HG02981 (cell line): ENCODE measurements around the gene CES1.
"Not testable (repeated sequence)": the region's sequence is repeated elsewhere in the genome, so short reads cannot be mapped to it uniquely, and the experiment has no call there.

Experiments
- ATAC-seq: cut with Tn5 transposase; IDR thresholded peaks from one replicate; pipeline ENCODE4 v1.9.1; 2021; ENCODE audit warnings: mild to moderate bottlenecking, moderate library complexity; ENCODE audit not compliant: unreplicated experiment

CES1 gene

DNA sequence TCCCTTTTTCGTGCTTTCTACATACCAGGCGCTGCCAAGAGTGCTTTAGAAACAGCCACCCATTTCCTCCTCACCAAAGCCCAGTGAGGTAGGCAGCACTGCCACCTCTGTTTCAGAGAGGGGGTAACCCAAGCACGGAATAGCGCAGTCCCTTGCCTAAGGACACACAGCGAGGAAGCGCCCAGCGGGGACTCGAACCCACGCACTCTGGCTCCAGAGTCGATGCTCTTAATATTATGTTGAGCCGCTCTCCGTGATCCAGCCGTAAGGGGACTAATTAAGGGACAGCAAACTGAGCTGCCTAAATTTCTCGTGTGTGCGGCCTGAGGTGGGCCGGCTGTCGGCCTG is 497 bp downstream of the CES1 start:
- no peak for ATAC-seq

DNA sequence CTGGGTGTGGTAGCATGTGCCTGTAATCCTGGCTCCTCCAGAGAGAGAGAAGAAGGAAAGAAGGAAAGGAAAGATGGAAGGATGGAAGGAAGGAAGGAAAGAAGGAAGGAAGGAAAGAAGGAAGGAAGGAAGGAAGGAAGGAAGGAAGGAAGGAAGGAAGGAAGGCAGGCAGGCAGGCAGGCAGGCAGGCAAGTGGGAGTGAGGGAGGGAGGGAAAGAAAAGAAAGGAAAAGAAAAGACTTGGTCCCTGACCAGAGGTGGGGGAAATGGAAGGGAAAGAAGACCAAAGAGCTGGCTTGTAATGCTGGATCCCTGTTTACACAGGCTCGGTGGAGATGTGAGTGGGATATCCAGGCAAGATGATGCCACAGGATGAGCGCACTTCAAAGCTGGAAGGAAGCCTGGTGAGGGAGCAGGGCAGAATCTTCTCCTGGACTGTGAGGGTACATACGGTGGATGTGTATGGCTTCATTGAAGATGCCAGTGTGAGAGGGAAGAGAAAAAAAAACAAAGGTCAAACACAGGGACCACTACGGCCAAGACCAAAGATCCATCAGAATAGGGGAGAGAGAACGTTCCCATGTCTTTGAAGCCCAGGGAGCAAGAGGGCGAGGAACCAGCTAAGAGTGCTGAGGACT is 2.1 kb downstream of the CES1 start:
- ATAC-seq: no peak

DNA sequence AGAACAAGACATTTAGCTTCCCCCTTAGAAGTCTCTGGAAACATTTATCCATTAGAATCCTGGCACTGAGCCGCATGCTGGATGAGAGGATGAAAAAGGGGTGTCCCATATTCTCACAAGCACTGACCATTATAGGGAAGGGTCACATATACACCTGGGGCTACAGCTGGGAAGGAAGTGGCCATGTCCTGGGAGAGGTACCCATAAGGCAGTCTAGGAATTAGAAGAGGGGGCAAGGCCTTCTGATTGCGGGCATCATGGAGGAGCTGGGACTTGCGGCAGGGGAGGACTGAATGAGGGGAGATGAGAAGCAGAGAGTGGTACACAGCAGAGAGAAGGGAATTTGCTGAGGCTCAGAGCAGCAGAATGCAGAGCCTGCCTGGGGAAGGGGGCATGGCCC is 3.7 kb downstream of the CES1 start:
- not testable (repeated sequence) for ATAC-seq

DNA sequence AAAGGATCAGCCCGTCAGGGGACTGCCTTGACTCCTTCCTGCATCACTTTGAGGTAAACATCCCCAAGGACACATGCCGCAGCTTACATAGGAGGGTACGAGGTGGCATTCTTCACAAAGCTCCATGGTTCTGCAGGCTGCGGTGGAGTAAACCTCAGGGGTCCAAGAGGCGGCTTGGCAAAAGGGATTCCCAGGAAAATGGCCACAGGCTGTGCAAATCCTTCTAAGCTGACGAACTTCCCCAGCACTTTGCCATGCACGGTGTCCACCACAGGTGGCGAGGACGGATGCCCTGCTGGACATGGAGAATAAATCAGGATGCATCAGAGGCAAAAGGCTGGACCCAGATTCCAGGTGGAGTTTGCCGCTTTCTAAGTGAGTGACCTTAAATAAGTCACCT is 4.2 kb downstream of the CES1 start:
- no peak for ATAC-seq

DNA sequence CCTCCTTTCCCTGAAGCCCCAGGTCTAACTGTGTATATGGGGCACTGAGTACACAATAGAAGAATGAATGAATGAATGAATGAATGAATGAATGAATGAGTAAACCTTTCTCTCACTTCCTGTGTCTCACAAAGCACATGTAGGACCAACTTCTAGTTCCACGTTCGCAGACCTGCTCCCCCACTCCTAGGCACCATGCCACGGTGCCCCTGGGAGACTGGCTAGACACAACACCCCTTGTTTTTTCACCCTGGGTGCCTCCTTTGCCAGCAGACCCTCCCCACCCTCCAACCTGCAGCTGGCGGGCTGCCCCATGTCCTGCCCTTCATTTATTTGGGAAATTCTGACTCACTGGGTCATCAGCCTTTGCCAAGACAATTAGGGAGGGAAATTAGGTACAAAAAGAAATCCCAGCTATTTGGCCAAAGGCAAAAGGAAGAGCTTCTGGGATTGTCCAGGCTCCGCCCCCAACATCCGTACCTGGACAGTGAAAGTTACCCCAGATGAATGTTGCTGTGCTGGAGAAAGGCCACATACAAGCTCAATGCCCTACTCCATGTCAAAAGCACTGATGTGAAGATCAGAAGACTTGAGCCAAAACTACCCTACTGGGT is 7.7 kb downstream of the CES1 start:
- no peak for ATAC-seq

DNA sequence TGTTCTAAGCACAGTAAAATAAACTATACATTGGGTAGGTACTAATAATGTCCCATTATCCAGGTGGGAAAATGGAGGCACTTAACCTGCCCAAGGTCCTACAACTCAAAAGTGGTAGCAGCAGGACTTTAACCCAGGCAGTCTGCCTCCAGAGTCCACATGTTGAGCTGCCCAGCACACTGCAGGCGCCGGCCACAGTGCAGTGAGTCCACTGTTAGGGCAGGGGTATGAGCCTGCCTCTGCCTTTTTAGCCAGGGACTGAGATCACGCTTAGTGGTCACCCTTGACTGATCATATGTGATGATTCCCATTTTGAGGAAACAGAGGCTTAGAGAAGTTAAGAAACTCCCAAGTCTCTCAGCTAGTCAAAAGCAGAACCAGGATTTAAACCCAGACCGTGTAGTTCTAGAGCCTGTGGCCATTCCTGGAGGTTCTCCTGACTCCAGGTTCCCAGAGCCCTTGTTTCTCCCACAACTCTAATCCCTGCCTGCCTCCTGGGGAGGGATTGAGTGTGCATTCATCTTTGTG is 8.4 kb downstream of the CES1 start:
- no peak for ATAC-seq

DNA sequence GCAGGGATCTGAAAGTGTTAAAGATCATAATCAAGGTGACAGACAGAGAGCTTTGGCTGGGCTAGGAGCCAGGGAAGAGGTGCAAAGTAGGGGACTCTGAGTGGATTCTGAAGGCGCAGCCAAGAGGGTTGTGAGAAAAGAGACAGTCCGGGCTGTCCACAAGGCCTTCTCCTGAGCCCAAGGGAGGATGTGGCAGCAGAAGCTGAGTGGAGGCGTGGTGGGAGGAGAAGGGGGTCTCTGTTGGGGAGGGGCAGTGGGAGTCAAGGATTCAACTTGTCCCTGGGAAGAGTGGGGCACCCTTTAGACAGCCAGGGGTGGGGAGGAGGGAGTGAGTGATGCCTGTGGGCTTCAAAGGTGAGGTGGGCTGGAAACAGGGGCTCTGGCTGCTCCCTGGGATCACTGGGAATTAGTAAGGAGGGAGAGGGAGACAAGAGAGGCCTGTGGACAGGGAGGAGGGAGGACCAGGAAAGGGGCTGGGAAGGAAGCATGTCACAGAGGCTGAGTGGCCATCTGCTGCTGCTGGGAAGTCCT is 10.6 kb downstream of the CES1 start:
- no peak for ATAC-seq

DNA sequence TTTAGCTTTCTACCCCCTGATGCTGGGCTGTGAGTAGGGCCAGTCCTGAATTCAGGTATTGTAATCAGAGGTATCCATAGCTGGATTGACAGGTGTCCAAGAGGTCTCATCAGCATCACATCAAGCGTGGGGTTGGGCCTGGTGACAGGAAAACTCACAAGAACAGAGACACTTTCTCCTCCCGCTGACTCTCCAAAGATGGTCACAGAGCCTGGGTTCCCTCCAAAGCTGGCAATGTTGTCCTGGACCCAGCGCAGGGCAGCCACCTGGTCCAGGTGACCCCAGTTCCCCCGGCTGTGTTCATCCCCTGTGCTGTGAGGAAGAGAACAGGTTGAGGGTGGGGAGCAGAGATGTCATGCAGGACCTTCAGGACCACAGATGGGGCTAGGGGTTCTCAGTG is 11.7 kb downstream of the CES1 start:
- no peak for ATAC-seq

DNA sequence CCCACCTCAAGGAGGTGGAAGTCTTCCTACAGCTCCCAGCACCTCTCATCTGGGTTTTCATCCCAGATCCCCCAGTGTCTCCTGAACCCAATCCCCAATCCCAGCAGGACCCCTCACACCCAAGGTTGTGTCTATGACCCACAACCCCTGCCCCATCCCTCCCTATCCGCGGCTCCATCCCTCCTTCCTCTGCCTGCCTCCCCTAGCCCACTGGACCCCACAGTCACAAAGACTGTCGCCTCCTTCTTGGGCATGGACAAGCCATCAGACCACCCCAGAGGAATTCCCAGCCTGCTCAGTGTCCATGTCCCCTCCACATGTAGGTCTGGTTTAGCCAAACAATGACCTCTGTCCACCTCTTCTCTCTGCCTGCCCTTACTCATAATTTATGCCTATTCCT is 12.3 kb downstream of the CES1 start:
- no peak for ATAC-seq

DNA sequence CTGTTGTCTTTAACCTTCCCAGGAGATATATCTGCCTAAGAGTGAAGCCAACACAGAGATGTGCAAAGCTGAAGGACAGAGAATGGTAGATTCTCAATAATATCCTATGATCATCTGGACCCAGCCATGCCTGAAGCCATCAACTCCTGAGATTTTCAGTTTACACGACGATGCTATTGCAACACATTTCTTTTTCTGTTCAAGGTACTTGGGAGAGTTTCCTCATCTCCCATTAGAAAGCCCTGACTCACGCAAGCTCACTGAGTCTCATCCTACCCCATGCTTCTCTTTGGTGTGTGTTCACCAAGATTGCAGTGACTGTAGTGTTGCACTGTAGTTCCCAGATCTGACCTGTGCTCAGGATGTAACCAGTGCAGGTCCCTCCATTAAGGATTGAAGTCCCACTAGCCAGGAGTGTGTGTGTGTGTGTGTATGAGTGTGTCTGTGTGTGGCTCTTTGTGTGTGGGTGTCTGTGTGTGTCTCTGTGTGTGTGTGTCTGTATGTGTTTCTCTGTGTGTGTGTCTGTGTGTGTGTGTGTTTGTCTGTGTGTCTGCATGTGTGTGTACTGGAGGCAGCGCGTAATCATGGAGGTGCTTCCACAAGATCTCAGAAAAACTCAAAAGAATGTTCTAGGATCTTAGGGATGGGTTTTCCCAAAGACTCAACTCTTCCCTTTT is 15.5 kb downstream of the CES1 start:
- ATAC-seq: no peak

DNA sequence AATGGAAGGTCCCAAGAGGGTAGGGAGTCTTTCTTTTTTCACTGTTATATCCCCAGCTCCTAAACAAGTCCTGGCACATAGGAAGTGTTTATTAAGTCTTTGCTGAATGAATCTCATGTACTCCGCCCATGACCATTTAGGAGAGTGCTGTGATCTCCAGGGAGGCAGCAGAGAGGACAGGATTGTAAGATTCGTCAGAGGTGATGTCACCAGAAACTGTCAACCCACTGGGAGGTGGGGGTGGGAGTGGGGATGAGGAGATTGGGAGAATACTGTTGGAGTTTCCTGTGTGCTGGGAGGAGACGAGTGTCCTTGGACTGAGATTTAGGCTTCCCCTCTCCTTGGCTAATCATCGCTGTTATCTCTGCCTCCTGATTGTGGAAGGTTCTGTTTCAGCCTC is 16.7 kb downstream of the CES1 start:
- not testable (repeated sequence) for ATAC-seq

DNA sequence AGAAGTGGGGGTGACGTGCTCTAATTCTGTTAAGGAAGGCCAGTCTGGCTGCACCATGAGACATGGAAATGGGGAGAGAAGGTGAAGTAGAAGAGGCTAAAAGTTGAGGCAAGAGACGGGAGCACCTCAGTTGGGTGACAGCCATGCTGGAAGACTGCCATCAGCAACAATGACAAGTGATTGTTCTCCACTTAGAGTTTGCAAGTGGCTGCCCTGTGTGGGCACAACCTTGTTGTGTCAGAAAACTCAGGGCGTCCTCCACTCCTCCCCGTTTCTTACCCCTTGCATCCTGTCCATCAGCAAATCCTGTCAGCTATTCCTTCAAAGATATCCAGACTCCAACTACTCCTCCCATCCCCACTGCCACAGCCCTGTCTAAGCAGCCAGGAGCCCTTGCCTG is 17.6 kb downstream of the CES1 start:
- no peak for ATAC-seq

DNA sequence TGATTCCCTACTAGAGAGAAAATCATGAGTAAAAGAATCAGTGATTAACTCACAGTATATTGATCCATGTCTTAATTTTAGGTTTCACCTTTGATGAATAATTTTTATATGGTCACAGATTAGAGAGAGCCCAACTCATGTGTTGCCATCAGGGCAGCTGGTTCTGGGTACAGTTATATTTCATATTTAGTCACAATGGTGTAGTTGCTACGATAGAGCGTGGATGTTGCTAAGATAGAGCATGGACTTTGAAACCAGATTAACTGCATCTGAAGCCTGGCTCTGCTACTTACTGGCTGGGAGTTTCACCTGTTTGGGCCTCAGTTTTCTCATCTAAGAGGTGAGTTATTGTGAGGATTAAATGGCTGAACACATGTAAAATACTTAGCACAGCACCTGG is 18.7 kb downstream of the CES1 start:
- not testable (repeated sequence) for ATAC-seq

DNA sequence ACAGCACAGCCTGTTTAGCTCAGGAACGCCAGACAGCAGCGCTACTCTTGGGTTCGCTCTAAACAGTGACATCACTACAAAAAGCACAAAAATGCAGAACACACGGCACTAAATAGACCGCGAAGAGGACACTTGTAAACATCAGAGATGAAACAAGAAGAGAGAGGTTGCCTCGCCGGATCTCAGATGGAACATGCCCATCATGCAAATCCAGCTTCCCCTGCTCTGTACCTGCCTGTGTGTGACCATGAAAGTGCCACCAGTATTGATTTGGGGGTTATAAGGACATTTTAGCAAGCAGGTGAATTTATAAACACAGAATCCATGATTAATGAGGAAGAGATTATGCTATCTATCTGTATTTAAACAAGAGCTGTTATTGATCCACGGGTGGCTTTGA is 19.2 kb downstream of the CES1 start:
- not testable (repeated sequence) for ATAC-seq

DNA sequence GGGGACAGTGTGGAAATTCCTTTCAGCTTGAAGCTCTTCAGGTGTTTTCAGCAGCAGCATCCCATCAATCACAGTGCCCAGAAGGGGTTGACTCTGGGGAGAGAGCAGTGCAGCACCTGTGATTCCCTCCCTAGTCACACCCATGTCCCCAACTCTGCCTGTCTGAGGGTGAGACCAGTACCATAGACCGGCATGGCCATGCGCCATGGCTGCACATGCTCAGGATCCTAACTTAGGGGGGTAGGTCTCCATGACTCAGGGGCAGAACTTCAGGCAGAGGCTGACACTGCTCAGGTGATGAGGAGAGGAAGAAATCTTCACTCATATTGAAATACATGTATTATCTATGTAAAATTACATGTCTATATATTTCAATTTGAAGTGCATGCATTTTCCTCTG is 19.9 kb downstream of the CES1 start:
- no peak for ATAC-seq

DNA sequence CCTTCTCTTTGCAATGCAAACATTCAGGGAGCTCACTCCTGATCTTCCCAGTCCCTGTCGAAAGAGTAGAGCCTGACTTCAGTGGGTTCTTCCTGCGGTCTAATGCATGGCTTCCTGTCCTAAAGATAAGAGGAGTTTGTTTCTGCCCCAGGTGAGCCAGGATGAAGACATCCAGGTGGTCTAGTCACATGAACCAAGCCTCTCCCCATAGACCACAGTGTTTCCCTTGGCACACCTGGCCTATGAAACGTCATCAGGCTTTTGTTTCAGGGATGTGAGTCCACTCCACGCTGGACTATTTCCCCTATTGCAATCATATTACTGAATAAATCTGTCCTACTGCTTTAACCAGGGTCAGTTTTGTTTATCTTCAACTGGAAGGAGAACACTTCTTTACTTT is 21.1 kb downstream of the CES1 start:
- ATAC-seq: no peak

DNA sequence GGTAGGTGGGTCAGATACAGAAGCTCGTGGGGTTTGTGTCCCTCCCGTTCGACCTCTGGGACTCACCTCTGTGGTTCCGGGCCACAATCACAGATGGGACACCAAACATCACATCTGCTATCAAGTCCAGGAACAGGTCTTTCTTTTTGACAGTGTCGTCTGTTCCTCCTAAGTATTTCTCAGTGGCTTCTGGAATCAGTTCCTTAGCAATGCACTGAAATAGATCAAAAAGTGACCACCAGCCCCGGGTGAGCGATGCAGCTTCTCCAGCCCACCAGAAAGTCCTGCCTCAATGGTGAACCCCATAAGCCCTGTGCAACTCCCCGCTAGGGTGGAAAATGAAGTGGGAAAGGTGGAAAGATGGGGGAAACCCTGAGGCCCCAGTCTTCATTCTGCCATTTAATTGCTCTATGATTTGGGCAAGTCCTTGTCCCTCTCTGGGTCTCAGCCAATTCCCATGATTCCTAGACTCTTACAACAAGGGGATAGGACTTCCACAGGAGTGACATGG is 22.4 kb downstream of the CES1 start:
- ATAC-seq: no peak

DNA sequence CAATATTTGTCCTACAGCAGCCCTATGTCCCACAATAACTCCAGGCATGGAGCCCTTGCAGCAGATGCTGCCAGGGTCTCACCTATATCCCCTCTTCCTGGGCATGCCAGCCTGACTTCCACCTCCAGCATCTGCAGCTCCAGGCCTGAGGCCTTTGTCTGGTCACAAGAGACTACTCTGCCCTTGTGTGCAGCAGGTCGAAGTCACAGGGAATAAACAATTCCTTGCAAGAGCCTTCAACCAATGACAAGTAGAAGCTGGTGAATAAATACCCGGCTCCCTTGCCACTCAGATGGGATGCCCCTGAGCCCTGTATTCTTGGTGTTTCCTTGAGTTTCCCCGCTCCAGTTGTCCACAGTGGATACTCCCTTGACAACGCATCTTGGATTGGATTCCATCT is 23.0 kb downstream of the CES1 start:
- ATAC-seq: no peak

DNA sequence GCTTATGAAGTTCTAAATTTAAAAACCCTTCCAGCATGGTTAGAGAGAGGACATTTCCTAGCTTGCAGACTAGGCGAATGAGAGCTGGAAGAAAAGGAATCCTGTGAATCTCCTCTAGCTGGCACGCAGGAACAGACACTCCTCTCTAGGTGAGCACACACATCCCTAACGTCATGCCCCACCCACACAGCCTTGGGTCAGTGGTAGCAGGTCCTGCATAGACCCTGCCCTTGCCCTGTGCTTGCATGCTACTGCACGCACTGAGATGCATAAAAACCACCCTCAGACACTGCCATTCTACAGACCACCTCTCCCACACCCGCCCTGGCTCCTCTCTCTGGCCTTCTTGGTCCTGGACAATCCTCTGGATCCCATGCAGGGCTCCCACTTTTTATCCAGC is 23.5 kb downstream of the CES1 start:
- no peak for ATAC-seq

DNA sequence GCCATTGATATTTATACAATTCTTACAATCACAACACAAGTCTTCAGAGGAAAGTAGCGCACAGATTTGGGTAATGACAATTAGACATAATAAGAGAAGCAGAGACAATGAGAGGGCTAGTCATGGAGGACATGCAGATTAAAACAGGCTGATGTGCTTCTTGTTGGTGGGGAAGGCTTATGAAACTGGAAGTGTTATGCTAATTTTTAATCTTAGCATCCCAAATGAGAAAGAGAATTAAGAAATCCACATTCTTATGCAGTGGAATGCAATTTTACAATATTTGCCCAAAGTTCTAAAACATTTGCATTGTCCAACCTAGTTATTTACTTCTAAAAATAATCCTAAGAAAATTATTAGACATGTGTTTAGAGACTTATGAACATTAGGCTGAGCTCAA is 24.6 kb downstream of the CES1 start:
- not testable (repeated sequence) for ATAC-seq

DNA sequence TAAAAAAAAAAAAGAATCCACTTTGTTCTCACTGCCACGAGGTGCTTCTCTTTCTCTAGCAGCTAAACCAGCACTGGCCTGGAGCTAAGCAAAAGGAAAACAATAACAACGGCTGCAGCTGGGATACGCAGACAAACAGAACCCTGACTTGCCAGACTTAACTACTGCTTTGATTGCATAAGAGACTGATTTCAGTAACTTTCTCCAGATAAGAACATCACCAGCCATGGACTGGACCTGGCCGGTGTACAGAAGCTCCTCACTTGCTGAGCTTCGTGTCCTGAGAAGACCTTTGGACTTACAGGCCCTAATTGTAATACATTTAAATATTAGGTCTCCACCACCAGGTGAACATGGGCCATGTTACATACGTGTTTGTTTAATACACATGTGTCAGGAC is 27.8 kb downstream of the CES1 start:
- ATAC-seq: not testable (repeated sequence)

DNA sequence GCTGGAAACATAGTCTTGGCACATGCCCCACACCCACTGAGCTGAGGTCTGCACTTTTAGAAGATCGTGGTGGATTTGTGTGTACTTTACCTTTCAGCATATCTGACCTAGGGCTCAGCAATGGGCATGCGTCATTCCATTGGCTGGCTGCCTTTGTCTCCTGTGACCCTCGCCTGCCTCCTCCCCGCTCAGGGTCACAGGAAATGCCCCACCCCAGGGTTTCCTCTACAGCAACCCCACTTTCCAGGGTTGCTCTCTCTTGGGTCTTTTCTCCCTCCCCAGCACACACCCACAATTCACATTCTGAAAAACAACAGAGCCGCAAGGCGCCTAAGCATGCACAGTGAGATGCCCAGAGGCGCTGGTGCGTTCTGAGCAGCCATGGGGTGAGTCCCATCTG is 29.2 kb downstream of the CES1 start:
- not testable (repeated sequence) for ATAC-seq
